Measurements from ENCODE around the gene PPP3CA.
"Not testable (repeated sequence)": the region's sequence is repeated elsewhere in the genome, so short reads cannot be mapped to it uniquely, and the experiment has no call there.

The PPP3CA gene

GRCh38 chr4:101208171-101208570 is 139.2 kb downstream of the PPP3CA start:
- DNase-seq (ENCODE audit: low read depth), result no peak

- DNase-seq (ENCODE audit: low read depth), result no peak
These were observed 141.4 kb downstream of the PPP3CA start for GRCh38 chr4:101205916-101206315.

- no peak for DNase-seq (ENCODE audit: low read depth)
These were observed 145.9 kb downstream of the PPP3CA start for GRCh38 chr4:101201421-101201820.

- DNase-seq (ENCODE audit: low read depth), result no peak
These were observed 146.8 kb downstream of the PPP3CA start for GRCh38 chr4:101200561-101200960.

GRCh38 chr4:101199507-101200285 is 147.6 kb downstream of the PPP3CA start:
- DNase-seq (ENCODE audit: low read depth), result no peak

- no peak for DNase-seq (ENCODE audit: low read depth)
These were observed 148.5 kb downstream of the PPP3CA start for GRCh38 chr4:101198682-101199339.

GRCh38 chr4:101197350-101197749 is 150.0 kb downstream of the PPP3CA start:
- no peak for DNase-seq (ENCODE audit: low read depth)

GRCh38 chr4:101192244-101192643 is 155.1 kb downstream of the PPP3CA start:
- no peak for DNase-seq (ENCODE audit: low read depth)

- no peak for DNase-seq (ENCODE audit: low read depth)
These were observed 155.8 kb downstream of the PPP3CA start for GRCh38 chr4:101191302-101192098.

- DNase-seq (ENCODE audit: low read depth), result no peak
These were observed 156.6 kb downstream of the PPP3CA start for GRCh38 chr4:101190751-101191150.

GRCh38 chr4:101188906-101189305 is 158.4 kb downstream of the PPP3CA start:
- no peak for DNase-seq (ENCODE audit: low read depth)

GRCh38 chr4:101187841-101188240 is 159.5 kb downstream of the PPP3CA start:
- DNase-seq (ENCODE audit: low read depth), result no peak

GRCh38 chr4:101186567-101187184 is 160.7 kb downstream of the PPP3CA start:
- no peak for DNase-seq (ENCODE audit: low read depth)

GRCh38 chr4:101184668-101185067 is 162.7 kb downstream of the PPP3CA start:
- DNase-seq (ENCODE audit: low read depth), result no peak

GRCh38 chr4:101183666-101184373 is 163.5 kb downstream of the PPP3CA start:
- no peak for DNase-seq (ENCODE audit: low read depth)

GRCh38 chr4:101183221-101183620 is 164.1 kb downstream of the PPP3CA start:
- DNase-seq (ENCODE audit: low read depth), result no peak

GRCh38 chr4:101182688-101183087 is 164.6 kb downstream of the PPP3CA start:
- DNase-seq (ENCODE audit: low read depth), result not testable (repeated sequence)

- no peak for DNase-seq (ENCODE audit: low read depth)
These were observed 168.6 kb downstream of the PPP3CA start for GRCh38 chr4:101178731-101179130.

- DNase-seq (ENCODE audit: low read depth), result no peak
These were observed 170.2 kb downstream of the PPP3CA start for GRCh38 chr4:101177154-101177553.

- DNase-seq (ENCODE audit: low read depth), result no peak
These were observed 171.2 kb downstream of the PPP3CA start for GRCh38 chr4:101175896-101176676.
